ENCODE measurements around the gene WDR82.

WDR82 gene

DNA sequence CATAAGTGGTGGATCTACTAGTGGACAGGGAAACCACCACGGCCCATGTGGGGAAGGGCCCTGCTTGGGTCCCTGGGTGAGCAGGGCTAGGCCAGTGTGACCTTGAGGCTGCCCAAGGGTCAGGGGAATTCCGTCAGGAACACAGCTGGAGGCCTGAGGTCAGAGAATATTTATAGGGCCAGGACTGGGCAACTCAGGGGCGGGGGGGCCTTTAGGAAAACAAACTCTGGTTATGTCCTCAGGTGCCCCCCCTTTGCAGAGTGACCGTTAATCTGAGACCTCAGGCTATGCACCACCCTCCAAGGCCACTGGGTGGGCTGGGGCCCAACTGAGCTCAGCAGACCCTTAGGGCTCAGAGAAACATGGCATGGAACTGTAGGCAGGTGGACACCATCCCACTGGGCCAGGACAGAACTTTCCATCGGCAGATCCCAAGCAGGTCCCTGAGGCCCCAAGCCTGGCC, 42.0 kb downstream of the WDR82 start:
- FAIRE-seq, result no peak

DNA sequence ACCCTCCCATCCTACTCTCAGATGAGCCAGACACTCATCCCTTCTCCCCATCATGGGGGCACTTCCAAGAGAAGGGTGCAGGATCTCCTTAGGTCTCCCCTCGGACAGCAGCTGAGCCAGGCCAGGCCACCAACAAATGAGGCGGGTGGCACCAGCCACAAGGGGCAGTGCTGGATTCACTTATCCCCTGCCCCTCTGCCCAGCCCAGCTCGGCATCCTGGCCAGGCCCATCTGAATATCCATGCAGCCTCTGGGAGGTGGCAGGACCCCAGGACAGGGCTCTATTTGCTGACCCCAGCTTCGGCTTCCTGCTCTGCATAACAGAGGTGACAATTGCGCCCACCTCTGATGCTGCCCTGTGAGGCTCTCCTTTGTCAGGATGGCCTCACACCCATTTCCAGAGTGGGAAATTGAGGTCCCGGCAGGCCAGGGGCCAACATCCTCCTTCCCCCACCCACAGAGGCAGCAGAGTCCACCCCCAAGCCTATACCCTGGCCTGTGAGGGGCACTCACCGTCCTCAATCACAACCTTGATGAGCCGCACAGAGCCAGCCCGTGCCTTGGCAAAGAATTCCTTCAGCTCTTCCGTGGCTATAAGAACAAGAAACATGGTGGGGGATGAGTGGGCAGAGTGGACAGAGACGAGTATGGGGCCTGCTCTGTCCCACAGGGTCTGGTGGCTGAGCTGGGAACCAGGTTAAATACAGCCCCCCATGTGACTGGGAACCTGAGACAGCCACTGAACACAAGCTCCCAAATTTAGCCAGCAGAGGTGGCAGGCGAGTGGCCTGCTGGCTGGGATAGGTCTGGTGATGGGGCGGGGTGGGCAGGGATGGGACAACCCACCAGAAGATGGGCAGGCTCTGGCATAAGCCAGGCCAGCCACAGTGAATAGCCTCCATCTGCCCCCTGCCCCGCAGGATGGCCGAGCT, 43.7 kb downstream of the WDR82 start:
- FAIRE-seq, result no peak

- FAIRE-seq, result no peak
Measured at GRCh38 chr3:52233968-52234367, 44.5 kb downstream of the WDR82 start.

- FAIRE-seq, result no peak
Measured at GRCh38 chr3:52233108-52233591, 45.3 kb downstream of the WDR82 start.

- FAIRE-seq, result no peak
Measured at GRCh38 chr3:52232279-52233107, 46.0 kb downstream of the WDR82 start.

- FAIRE-seq, result no peak
Measured at GRCh38 chr3:52231502-52232278, 46.8 kb downstream of the WDR82 start.

DNA sequence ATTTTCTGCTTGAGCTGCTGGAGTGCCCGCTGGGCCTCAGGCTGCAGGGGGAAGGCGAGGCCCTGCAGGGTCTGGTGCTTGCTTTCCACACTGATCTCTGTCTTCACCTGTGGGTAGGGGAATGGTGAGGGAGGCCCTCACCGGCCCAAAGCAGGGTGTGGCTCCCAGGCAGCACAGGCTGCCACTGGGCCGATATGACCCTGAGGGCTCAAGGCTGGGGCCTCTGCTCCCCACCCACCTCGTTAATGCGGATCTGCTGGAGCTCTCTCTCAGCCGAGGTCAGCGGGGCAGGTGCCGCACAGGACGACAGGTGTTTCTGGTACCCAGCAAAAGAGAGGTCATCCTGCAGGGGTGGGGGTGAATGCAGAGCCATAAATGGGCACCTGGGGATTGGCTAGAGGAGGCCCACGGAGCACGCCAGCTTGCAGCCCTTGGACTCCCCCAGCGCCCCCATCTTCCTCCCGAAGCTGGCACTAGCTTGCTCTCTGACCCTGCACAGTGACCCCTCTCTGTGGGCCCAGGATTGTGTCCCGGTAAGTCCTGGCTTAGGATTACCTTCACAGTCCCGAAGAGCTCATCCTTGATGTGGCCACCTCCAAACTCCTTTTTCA, 47.5 kb downstream of the WDR82 start:
- FAIRE-seq, result no peak

GRCh38 chr3:52230461-52230860, 48.0 kb downstream of the WDR82 start:
- no peak for FAIRE-seq

DNA sequence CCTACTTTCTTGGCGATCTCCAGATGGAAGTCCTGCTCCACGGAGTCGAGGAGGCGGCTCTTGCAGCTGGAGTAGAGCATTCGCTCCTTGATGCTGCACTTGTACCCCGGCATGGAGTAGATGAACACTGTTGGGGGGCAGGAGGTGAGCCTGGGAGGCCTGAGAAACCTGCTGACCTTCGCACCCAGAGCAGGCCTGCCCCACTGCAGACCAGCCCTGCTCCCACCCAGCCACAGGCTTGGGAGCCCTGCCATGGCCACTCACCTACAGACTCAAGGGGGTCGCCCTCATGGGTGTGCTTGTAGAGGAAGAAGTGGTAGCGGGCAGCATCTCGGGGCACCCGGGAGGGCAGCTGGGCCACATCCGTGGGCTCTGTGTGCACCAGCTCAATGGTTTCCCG, 48.8 kb downstream of the WDR82 start:
- FAIRE-seq, result no peak

- no peak for FAIRE-seq
Measured at GRCh38 chr3:52228751-52229291, 49.6 kb downstream of the WDR82 start.

- FAIRE-seq, result no peak
Measured at GRCh38 chr3:52228266-52228665, 50.2 kb downstream of the WDR82 start.

GRCh38 chr3:52227766-52228165, 50.7 kb downstream of the WDR82 start:
- FAIRE-seq, result no peak

DNA sequence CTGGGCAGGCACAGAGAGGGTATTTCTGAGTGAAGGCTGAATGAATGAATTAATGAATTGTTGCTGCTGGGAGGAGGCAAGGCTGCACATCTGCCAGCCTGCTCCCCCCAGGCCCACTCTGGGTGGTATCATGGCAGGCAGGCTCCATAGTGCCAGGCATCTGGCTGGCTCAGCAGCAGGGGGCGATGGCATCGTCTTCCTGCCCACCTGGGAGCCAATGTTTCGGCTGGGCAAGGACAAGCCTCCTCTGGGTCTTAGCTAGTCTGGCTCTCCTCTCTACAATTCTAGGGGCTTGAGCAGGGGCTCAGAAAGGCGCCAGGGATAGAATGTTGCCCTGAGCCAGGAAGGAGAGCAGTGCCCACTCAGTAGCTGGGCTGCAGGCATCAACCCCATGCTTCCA, 51.3 kb downstream of the WDR82 start:
- no peak for FAIRE-seq

DNA sequence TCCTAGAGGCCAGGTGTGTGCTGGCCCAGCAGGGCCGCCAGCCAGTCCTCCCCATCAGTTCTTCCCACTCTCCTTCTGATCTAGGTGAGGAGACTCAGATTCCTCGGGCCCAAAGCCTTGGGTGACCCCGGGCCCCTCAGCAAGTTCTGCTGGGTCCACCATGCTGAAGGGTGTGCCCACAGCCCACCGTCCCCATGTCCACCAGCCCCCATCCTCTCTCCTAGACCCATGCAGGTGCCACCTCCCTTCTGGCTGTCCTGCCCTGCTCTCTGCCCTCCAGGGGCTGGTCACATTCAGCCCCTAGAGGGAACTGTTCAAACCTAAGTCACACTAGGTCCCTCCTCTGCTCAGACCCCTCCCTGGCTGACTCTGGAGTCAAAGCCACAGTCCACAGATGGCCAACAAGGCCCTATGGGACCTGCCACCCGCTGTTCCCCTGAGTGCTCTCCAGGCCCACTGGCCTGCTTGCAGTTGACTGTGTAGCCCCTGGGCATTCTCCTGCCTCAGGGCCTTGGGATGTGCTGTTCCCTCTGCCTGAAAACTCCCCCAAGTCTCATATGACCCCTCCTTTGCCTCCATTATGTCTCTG, 52.1 kb downstream of the WDR82 start:
- no peak for FAIRE-seq

GRCh38 chr3:52225452-52226228, 52.8 kb downstream of the WDR82 start, which contains the start of gene TLR9:
Gene TLR9, minus strand, starts transcription at chr3:52225645. Its CDS starts 116 bp downstream, at chr3:52225529.
- FAIRE-seq, result no peak

DNA sequence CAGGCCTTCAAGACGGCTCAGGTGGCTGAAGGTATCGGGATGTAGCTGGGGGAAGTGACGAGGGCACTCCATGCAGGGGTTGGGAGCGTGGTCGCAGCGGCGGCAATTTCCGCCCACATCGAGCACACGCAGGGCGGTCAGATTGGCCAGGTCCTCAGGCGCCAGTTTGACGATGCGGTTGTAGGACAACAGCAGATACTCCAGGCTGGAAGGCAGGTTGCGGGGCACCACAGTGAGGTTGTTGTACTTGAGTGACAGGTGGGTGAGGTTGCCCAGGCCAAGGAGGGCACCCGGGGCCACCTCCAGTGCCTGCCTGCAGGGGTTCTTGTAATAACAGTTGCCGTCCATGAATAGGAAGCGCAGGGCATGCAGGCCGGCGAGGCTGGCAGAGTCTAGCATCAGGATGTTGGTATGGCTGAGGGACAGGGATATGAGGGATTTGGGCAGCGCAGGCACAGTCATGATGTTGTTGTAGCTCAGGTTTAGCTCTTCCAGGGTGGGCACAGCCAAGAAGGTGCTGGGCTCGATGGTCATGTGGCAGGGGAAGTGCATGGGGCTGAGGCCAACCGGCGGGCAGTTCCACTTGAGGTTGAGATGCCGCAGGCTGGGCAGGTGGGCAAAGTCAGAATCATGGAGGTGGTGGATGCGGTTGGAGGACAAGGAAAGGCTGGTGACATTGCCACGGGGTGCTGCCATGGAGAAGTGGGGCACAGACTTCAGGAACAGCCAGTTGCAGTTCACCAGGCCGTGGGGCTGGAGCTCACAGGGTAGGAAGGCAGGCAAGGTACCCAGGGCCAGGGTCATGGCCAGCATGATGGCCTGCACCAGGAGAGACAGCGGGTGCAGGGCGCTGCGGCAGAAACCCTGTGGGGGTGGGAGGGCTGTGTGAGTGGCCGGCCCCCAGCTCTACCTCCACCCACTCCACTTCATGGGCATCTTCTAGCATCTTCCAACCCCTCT, 54.7 kb downstream of the WDR82 start:
- FAIRE-seq, result no peak

DNA sequence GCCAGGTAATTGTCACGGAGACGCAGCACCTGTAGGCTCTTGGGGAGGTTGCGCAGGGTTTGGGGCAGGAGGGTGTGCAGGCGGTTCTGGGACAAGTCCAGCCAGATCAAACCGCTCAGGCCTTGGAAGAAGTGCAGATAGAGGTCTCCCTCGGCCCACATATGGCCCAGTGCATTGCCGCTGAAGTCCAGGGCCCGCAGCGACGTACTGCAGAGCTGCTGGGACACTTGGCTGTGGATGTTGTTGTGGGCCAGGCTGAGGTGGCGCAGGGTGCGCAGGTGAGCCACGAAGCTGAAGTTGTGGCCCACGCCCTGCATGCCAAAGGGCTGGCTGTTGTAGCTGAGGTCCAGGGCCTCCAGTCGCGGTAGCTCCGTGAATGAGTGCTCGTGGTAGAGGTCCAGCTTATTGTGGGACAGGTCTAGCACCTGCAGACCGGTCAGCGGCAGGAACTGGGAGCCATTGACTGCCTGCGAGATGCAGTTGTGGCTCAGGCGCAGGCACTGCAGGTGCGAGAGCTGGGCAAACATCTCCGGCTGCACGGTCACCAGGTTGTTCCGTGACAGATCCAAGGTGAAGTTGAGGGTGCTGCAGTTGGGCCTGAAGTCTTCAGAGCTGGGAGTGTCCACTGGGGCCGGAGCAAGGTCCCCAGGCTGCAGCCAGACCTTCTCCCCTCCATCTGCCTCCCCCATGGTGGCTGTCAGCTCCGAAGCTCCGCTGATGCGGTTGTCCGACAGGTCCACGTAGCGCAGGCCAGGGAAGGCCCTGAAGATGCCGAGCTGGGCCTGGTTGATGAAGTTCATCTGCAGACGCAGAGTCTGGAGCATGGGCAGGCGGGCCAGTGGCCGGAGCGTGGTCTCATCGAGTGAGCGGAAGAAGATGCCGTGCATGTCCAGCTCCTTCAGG, 55.9 kb downstream of the WDR82 start:
- FAIRE-seq, result no peak

DNA sequence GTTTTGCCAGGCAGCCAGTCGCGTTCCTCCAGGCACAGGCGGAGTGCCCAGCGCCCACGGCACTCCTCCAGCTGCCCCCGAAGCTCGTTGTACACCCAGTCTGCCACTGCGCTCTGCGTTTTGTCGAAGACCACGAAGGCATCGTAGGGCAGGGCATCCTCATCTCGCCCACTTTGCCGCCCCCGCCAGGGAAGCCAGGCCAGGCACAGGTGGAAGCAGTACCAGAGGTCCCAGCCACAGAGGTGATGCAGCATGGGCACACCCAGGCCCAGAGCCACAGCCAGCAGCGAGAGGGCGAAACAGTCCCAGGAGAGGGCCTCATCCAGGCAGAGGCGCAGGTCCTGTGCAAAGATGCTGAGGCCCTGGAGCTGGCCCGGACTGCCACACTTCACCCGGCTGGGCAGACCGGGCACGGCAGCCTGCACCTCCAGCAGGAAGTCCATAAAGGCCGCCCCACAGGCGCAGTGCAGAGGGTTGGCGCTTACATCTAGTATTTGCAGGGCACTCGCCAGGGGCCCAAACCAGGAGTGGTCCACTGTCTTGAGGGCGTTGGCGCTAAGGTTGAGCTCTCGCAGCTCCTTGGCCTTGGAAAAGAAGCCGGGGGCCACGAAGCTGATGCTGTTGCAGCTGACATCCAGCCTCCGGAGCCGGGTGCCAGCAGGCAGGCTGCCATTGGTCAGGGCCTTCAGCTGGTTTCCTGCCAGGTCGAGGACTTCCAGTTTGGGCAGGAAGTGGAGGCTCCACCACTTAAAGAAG, 56.7 kb downstream of the WDR82 start:
- FAIRE-seq, result no peak
